NT2/D1 (cell line): ENCODE results near the gene SLC41A3.

Experiments used
- YY1 ChIP-seq: IDR thresholded peaks from 2 replicates; pipeline ENCODE4 v1.6.1; 2011; ENCODE audit not compliant: insufficient read length, insufficient read depth
- ZNF274 ChIP-seq: IDR thresholded peaks from 2 replicates; pipeline ENCODE4 v1.6.1; 2011; ENCODE audit warnings: mild to moderate bottlenecking, low read depth, low read length

DNA sequence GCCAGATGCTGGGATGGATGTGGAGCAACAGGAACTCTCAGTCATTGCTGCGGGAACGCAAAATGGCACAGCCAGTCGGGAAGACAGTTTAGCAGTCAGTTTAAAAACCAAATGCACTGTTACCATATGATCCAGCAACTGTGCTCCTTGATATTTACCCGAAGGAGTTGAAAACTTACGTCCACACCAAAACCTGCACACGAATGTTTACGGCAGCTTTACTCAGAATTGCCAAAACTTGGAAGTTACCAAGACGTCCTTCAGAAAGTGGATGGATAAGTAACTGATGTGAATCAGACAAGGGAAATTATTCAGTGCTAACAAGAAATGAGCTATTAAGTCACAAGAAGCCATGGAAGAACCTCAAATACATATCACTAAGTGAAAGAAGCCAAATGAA, 36.1 kb upstream of the SLC41A3 start:
- TF ChIP-seq YY1 (no peak), ZNF274 (no peak)
